ENCODE results near the gene HERC2.
"Not testable (repeated sequence)": the region's sequence is repeated elsewhere in the genome, so short reads cannot be mapped to it uniquely, and the experiment has no call there.

DNA sequence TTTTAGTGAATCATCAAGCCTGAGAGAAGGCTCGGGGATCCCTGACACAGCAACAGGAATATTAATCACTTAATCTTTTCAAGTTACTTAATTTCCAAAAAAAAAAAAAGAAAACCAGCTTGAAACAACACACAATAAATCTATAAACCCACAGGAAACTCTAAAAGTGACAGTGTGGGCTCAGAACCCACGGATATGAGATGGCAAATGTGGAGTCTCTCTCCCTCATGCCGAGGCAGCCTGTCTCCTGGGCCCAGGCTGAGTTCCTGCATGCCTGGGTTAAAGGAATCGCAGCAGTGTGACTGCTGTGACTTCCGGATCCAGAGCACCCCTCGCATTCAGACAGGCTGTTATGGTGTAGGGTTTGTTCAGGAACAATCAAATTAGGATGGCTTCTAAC is 90.2 kb downstream of the HERC2 start:
- TF ChIP-seq, protein P1, sequence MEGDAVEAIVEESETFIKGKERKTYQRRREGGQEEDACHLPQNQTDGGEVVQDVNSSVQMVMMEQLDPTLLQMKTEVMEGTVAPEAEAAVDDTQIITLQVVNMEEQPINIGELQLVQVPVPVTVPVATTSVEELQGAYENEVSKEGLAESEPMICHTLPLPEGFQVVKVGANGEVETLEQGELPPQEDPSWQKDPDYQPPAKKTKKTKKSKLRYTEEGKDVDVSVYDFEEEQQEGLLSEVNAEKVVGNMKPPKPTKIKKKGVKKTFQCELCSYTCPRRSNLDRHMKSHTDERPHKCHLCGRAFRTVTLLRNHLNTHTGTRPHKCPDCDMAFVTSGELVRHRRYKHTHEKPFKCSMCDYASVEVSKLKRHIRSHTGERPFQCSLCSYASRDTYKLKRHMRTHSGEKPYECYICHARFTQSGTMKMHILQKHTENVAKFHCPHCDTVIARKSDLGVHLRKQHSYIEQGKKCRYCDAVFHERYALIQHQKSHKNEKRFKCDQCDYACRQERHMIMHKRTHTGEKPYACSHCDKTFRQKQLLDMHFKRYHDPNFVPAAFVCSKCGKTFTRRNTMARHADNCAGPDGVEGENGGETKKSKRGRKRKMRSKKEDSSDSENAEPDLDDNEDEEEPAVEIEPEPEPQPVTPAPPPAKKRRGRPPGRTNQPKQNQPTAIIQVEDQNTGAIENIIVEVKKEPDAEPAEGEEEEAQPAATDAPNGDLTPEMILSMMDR (IDR thresholded peaks at IDR 0.05), result not testable (repeated sequence)
- TF ChIP-seq POLR2A (IDR thresholded peaks at IDR 0.05), result not testable (repeated sequence)

Data from sigmoid colon (tissue), 3 donors.